Peyer's patch (tissue), 4 donors: ENCODE data around the gene ADH5. TPM values are rescaled to one million over a fixed set of nuclear protein-coding genes. Genes with fewer than 3 reads are reported as not detected.
"Not testable (repeated sequence)": the region's sequence is repeated elsewhere in the genome, so short reads cannot be mapped to it uniquely, and the experiment has no call there.

ENCODE experiments used
- DNase-seq, 3 donors: peaks; one replicate each; pipeline ENCODE4 v3.0.0-alpha.2; 2017 to 2019
- H3K27ac ChIP-seq, 4 donors: fragments of 200-600 bp; sonication (generic); one replicate each; pipeline ENCODE4 v1.5.1; 2016 to 2019
- H3K27me3 ChIP-seq, 2 donors: fragments of 200-600 bp; sonication (generic); one replicate each; pipeline ENCODE4 v1.5.1; 2019
- H3K36me3 ChIP-seq, 3 donors: fragments of 200-600 bp; sonication (generic); one replicate each; pipeline ENCODE4 v1.5.1; 2016 to 2019
- H3K4me1 ChIP-seq, 4 donors: fragments of 200-600 bp; sonication (generic); one replicate each; pipeline ENCODE4 v1.5.1; 2016 to 2019
- H3K4me3 ChIP-seq, 4 donors: fragments of 200-600 bp; sonication (generic); 1 replicate in 3 of 4; 2 replicates in 1 of 4; pipeline ENCODE4 v1.5.1; 2016 to 2019; ENCODE audit warnings: mild to moderate bottlenecking in 1 of 4
- H3K9me3 ChIP-seq, 4 donors: fragments of 200-600 bp; sonication (generic); one replicate each; pipeline ENCODE4 v1.5.1; 2016 to 2019; ENCODE audit warnings: mild to moderate bottlenecking in 1 of 4
- CTCF ChIP-seq, 6 experiments: fragments of 450-650 bp in 4 of 6; fragments of 200-600 bp in 2 of 6; sonication (generic) in 1 of 6; IDR thresholded peaks; one replicate each; pipeline ENCODE4 v1.5.1; 2017 to 2019; ENCODE audit warnings: antibody characterized with exemption in 6 of 6, mild to moderate bottlenecking in 3 of 6, moderate library complexity in 1 of 6
- POLR2A ChIP-seq, 2 donors: fragments of 450-650 bp; IDR thresholded peaks; one replicate each; pipeline ENCODE4 v1.5.1; 2017; ENCODE audit warnings: antibody characterized with exemption in 2 of 2, mild to moderate bottlenecking in 2 of 2, moderate library complexity in 2 of 2
- total RNA-seq, 4 donors: library from RNA; depleted of rRNA; stranded (reverse); fragments of >200 nt; gene quantifications; one replicate each; pipeline ENCODE4 v1.1.0, GENCODE V29; 2016

ADH5 gene
- total RNA-seq, 4 donors from 2014 or later: 61.1 to 80.3 (median 73.5) TPM

- Histone ChIP-seq H3K4me1 (peaks cover 0 to 14% (median 0%) of the 10 kb centered on the region in 4 donors), H3K27ac (peak overlapping the region in 1 of 4 donors; percentile 98), H3K27me3 (no peaks in the 10 kb centered on the region), H3K36me3 (no peaks in the 10 kb centered on the region), H3K4me3 (no peak overlapping the region), H3K9me3 (no peaks in the 10 kb centered on the region)
- TF ChIP-seq POLR2A (IDR thresholded peaks at IDR 0.05) (no peak), CTCF (IDR thresholded peaks at IDR 0.05) (no peak)
- DNase-seq: no peak
Observed at GRCh38 chr4:99091216-99091575, 2.6 kb upstream of the ADH5 start.

- peaks cover 0 to 17% (median 0%) of the 10 kb centered on the region in 4 donors for H3K4me1 ChIP-seq
- no peaks in the 10 kb centered on the region for H3K27me3 ChIP-seq
- H3K4me3 ChIP-seq: peak overlapping the region in 1 of 4 donors; percentile 56
- peaks cover 0 to under 1% (median 0%) of the 10 kb centered on the region in 3 donors for H3K36me3 ChIP-seq
- TF ChIP-seq CTCF (IDR thresholded peaks at IDR 0.05) (no peak), POLR2A (IDR thresholded peaks at IDR 0.05) (no peak)
- peak overlapping the region in 1 of 4 donors; percentile 98 for H3K27ac ChIP-seq
- no peak for DNase-seq
- no peaks in the 10 kb centered on the region for H3K9me3 ChIP-seq
Observed at GRCh38 chr4:99090481-99091215, 2.1 kb upstream of the ADH5 start.

DNA sequence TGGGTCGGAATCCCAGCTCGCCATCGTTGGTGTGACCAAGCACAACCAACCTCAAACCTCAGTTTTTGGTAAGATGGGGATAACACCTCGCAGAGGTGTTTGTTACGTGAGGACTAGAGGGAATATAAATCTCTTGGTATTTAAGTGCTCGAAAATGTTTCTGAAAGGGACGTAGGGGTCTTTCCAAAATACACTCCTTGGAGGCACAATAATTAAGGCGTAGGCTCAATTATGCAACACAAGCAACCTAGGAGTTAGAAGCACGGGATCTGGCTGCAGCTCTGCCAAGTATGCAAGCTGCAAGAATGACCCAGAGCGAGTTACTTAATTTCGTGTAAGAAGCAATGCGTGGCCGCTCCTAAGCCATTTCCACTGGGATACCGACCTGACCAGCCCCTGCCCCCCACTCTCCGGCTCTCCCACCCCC, 552 bp downstream of the ADH5 start:
- peaks cover 0 to 27% (median 3%) of the 10 kb centered on the region in 3 donors for H3K36me3 ChIP-seq
- peak overlapping the region; percentile 89 to 98 (median 93) for H3K27ac ChIP-seq
- no peak for TF ChIP-seq POLR2A (IDR thresholded peaks at IDR 0.05)
- TF ChIP-seq CTCF (IDR thresholded peaks at IDR 0.05): no peak
- H3K4me3 ChIP-seq: peak overlapping the region; percentile 56 to 86 (median 71)
- no peaks in the 10 kb centered on the region for H3K9me3 ChIP-seq
- peaks cover 0 to 27% (median 0%) of the 10 kb centered on the region in 4 donors for H3K4me1 ChIP-seq
- peak in 2 of 3 donors; percentile 44 to 81 for DNase-seq
- H3K27me3 ChIP-seq: no peaks in the 10 kb centered on the region

- no peaks in the 10 kb centered on the region for H3K27me3 ChIP-seq
- H3K27ac ChIP-seq: no peak overlapping the region
- no peak for DNase-seq
- TF ChIP-seq POLR2A (IDR thresholded peaks at IDR 0.05) (no peak), CTCF (IDR thresholded peaks at IDR 0.05) (no peak)
- peaks cover 0 to 61% (median 3%) of the 10 kb centered on the region in 3 donors for H3K36me3 ChIP-seq
- H3K4me1 ChIP-seq: peaks cover 0 to 24% (median 0%) of the 10 kb centered on the region in 4 donors
- no peaks in the 10 kb centered on the region for H3K9me3 ChIP-seq
- no peak overlapping the region for H3K4me3 ChIP-seq
Observed at GRCh38 chr4:99084595-99084994, 4.0 kb downstream of the ADH5 start.

DNA sequence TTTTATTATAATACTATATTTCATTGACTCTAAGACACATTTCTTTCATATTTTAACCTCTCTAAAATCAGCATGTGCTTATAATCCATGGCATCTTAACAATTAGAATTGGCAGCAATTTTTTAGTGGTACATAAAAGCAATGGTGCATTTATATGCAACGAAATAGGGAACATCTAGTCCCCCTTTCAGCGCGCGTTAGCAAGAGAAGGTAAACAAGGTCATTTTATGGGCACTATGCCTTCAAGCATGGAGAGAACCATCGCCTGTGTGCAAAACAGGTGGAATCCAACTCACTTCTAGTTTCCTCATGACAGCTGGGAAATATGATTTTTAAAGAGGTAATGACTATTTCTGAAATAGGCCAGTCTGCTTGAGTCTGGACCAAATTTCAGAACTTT, 6.4 kb downstream of the ADH5 start:
- H3K36me3 ChIP-seq: peaks cover 0 to 74% (median 3%) of the 10 kb centered on the region in 3 donors
- H3K27me3 ChIP-seq: no peaks in the 10 kb centered on the region
- no peak overlapping the region for H3K4me3 ChIP-seq
- H3K4me1 ChIP-seq: peaks cover 0 to 30% (median 0%) of the 10 kb centered on the region in 4 donors
- DNase-seq: no peak
- TF ChIP-seq POLR2A (IDR thresholded peaks at IDR 0.05): no peak
- no peak for TF ChIP-seq CTCF (IDR thresholded peaks at IDR 0.05)
- no peak overlapping the region for H3K27ac ChIP-seq
- no peaks in the 10 kb centered on the region for H3K9me3 ChIP-seq

DNA sequence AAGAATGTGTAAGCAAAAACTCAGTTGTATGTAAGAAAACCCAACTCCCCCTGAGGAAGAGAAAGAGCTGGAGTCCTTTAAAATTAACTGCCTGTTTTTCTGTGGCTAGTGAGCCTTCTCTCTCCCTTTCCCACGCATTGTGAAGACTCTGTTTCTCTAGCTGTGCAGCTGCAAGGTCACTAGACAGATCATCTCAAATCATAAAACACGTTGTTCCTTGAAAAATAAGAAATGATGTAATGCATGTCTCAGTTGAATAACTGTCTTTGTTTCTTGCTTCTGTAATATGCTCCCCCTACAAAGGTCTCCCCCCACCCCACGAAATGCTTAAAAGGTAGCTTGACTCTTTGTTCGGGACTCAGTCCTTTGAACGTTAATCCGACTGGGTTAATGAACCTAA, 7.7 kb downstream of the ADH5 start:
- not testable (repeated sequence) for H3K27ac ChIP-seq, H3K4me3 ChIP-seq, H3K27me3 ChIP-seq, H3K9me3 ChIP-seq, DNase-seq
- H3K36me3 ChIP-seq: peaks cover 0 to 86% (median 3%) of the 10 kb centered on the region in 3 donors
- H3K4me1 ChIP-seq: peaks cover 0 to 21% (median 0%) of the 10 kb centered on the region in 4 donors
